GM12892 (cell line): Measurements from ENCODE around the gene UCK1.
A peak's percentile ranks its signal among the peaks of the same experiment; 100 is the strongest.
"Not testable (repeated sequence)": the region's sequence is repeated elsewhere in the genome, so short reads cannot be mapped to it uniquely, and the experiment has no call there.

Experiments used
- DNase-seq: peaks from one replicate; pipeline ENCODE4 v3.0.0; 2011; ENCODE audit not compliant: insufficient read length
- FAIRE-seq: peaks from 2 replicates; lab custom pipeline; 2011; peaks lifted over from hg19 to GRCh38; lab: Jason Lieb, UNC
- POLR2A ChIP-seq: IDR thresholded peaks from 2 replicates; pipeline ENCODE4 v1.6.1; 2011; ENCODE audit warnings: low read depth, low read length, control low read depth
- POLR2AphosphoS5 ChIP-seq: IDR thresholded peaks from 2 replicates; pipeline ENCODE4 v1.6.1; 2011; ENCODE audit warnings: low read depth, low read length, control low read depth
- TAF1 ChIP-seq: IDR thresholded peaks from 2 replicates; pipeline ENCODE4 v1.6.1; 2011; ENCODE audit warnings: low read depth, mild to moderate bottlenecking, control low read depth, low read length, borderline replicate concordance

The UCK1 gene

DNA sequence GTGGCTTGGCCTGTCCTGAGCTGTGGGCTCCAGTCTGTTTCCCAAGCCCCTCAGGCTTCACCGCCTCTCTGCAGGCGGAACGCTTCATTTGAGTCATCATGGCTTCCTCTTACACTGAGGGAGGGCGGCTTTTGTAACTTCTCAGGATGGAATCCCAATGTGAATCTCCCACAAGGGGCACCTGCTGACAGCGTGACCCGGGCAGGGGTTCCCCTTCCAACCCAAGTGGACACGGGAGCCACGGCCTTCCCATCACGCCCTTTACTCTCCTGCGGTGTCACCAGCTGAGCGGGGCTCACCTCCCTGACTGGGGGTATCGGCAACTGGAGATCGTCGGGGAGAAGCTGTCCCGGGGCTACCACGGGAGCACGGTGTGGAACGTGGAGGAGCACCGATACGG lies 12.5 kb downstream of the UCK1 start:
- DNase-seq (no peak), FAIRE-seq (no peak)
- TF ChIP-seq POLR2AphosphoS5, result no peak
- no peak for TF ChIP-seq TAF1
- no peak for TF ChIP-seq POLR2A

DNA sequence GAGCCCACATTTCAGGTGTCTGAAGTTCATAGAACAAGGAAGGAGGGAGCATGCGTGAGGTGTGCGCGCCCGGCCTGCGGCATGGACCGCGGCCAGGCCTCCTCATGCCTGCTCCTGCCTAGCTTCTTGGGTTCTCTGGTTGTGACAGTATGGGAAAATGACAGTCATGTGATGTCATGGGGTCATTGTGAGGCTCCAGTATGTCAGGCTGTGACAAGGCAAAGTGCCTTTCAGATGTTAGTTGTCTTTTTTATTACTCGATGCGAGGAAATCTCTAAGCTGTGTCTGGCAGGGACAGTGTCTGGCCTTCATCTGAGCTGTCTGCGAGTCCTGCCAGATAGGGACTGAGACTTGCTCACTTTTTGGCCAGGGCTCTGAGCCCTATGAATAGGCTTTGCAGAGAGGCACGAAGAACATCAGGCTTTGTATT lies 13.3 kb downstream of the UCK1 start:
- TF ChIP-seq POLR2A (no peak), TAF1 (no peak), POLR2AphosphoS5 (no peak)
- no peak for DNase-seq
- no peak for FAIRE-seq

DNA sequence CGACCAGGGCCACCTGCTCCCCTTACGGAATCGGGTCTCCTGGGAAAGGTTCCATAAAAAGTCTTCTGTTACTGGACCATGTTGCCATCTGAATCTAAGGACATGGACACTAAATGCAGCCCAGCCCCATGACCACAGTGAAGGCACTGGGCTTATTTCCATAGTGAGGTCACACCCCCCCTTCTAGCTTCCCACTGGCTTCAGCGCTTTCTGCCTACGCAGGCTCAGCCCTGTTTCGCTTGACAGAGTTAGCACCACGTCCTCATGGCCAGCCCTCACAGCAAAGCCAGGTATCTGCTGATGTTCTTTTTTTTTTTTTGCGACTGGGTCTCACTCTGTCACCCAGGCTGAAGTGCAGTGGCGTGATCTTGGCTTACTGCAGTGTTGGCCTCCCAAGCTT lies 14.1 kb downstream of the UCK1 start:
- FAIRE-seq (no peak), DNase-seq (no peak)
- TF ChIP-seq TAF1, result no peak

DNA sequence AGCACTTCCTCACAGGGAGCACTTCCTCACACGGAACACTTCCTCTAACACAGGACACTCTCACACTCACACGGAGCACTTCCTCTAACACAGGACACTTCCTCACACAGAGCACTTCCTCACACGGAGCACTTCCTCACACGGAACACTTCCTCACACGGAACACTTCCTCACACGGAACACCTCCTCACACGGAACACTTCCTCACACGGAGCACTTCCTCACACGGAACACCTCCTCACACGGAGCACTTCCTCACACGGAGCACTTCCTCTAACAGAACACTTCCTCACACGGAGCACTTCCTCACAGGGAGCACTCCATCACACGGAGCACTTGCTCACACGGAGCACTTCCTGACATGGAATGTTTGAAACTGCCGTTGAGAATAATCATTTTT lies 15.0 kb downstream of the UCK1 start:
- DNase-seq, result no peak
- peak; percentile 81 for FAIRE-seq
- TF ChIP-seq POLR2AphosphoS5 (no peak), TAF1 (no peak), POLR2A (no peak)

DNA sequence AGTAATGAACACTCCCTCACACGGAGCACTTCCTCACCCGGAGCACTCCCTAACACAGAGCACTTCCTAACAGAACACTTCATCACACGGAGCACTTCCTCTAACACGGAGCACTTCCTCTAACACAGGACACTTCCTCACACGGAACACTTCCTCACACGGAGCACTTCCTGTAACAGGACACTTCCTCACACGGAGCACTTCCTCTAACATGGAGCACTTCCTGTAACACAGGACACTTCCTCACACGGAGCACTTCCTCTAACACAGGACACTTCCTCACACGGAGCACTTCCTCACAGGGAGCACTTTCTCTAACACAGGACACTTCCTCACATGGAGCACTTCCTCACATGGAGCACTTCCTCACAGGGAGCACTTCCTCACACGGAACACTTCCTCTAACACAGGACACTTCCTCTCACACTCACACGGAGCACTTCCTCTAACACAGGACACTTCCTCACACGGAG lies 15.5 kb downstream of the UCK1 start:
- not testable (repeated sequence) for DNase-seq, FAIRE-seq

DNA sequence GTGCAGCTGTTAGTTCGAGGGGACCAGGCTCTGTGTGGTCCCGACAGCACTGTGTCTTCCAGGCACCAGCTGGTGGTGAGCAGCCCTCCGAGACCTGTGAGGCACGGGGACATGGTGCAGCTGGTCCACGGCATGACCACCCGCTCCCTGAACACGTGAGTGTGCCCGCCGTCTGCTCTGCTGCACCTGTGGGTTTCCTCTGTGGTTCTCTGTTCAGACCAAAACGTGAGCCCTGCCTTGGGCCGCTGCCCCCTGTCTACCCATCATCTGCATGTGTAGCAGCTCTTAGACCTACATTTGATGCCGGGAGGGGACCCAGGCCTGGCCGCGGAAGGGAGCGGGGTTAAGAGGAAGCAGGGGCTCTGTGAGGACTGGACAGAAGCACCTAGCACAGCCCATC lies 17.9 kb downstream of the UCK1 start:
- no peak for DNase-seq
- no peak for FAIRE-seq
- TF ChIP-seq TAF1 (no peak), POLR2AphosphoS5 (no peak), POLR2A (no peak)

DNA sequence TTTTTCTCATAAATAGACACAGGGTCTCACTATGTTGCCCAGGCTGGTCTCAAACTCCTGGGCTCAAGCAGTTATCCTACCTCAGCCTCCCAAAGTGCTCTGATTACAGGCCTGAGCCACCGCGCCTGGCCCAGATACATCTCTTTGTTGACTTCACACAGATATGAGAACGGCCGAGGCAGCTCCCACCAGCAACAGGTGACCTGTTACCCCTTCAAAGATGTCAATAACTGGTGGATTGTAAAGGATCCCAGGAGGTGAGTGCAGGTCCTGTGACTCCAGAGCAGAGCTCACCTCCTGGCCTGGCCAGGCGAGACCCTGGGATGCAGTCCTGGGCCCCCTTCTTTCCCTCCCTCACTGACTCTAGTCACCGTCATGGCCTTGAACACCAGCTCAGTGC lies 19.2 kb downstream of the UCK1 start:
- DNase-seq (no peak), FAIRE-seq (no peak)
- TF ChIP-seq POLR2A (no peak), POLR2AphosphoS5 (no peak), TAF1 (no peak)

DNA sequence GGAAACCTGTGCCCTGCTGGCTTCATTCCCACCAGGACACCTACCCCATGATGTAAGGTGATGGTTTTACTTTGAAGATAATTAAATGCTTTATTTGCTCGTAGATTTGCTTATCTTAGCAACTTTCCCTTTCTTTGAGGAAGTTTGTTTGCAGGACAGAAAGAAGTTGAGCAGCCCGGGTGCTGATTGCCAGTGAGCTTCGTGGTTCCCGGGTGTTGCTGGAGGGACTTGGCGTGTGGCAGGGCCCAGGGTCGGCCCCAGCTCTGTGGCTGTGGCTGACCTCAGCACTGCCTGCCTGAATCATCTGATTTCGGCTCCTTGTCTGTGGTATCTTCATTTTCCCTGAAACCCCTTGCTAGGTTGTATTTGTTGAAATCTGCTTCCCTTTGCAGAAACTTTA lies 19.6 kb downstream of the UCK1 start:
- FAIRE-seq, result no peak
- TF ChIP-seq POLR2AphosphoS5 (no peak), POLR2A (no peak), TAF1 (no peak)
- DNase-seq, result no peak

DNA sequence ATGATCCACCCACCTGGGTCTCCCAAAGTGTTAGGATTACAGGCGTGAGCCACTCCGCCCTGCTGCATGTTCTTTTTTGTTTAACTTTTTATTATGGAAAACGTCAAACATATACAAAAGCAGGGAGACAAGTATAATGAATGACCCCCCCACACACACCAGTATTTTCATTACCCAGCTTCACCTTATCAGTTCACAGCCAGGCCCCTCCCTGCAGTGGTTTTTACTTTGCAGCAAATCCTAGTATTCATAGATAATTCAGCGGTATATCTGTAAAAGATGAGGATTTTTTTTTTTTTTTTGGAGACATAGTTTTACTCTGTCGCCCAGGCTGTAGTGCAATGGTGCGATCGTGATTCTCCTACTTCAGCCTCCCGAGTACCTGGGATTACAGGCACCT lies 26.1 kb downstream of the UCK1 start:
- no peak for DNase-seq
- no peak for FAIRE-seq
- TF ChIP-seq POLR2AphosphoS5 (no peak), TAF1 (no peak), POLR2A (no peak)

DNA sequence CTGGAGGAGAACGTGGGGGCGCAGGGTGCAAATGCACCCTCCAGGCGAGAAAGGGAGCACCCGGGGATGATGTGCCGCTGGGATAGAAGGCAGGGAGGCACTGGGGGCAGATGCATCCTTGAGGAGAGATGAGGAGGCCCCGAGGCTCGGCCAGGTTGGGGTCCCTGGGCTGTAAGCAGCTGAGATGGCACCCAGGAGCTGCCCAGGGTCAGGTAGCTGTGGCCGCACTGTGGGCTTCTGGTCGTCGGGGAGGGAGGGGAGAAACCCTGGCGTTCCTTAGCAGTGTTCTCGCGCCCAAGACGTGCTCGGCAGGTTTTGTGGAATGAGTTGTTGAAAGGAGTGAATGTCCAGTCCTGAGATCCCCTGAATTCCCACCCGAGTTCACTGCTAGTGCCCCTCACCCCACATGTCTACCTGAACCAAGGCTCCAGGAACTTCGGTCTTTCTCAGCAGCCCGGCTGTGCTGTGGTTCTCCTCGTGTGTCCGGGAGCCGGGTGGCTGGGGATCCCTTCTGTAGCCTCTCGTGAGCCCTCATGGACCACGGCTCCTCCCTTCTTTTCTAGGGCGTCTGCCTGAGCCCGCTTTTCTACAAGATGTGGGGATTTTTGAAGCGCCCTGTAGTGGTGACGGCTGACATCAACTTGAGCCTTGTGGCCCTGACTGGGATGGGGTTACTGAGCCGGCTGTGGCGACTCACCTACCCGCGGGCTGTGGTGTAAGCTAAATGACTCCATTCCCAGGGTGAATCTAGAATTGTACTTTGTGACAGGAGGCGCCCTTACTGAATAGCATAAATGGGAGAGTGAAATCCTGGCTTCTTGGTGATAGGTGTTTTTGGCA lies 27.2 kb downstream of the UCK1 start:
- peak; percentile 51 for DNase-seq
- TF ChIP-seq POLR2AphosphoS5 (no peak), TAF1 (no peak), POLR2A (no peak)
- no peak for FAIRE-seq

DNA sequence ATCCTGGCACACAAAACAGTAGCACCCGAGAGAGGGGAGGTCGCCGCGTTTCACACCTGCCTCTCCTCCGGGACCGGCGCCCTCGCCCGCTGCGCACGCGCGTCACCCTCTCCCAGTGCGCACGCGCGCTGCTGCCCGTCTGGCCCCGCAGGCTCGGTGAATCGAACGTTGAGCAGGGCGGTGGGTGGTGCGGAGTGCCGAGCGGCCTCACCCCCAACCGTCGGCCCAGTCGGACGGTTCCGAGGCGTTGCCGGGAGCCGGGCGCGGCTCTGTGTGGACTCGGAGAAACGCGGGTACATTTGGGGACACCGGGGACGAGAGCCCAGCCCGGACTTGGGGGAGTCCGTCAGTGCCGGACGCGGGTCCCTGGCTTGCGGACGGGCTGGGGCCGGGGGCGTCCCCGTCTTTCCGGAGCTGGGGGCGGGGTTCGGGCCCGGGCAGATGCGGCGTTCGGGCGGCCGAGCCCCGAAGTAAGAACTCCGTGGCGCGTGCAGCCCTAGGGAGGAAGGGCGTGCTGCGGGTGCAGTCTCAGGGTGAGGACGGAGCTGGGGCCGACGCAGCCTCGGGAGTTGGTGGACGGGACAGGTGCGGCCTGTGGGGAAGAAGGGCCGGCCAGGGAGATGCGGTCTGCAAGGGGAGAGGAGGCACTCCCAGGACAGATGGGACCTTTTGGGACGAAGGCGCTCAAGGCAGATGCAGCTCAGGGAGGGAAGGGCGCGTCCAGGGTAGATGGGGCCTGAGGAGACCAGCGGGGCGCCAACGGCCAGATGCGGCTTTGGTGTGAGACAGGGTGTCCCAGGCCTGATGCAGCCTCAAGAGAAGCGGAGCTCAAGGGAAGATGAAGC lies 28.1 kb downstream of the UCK1 start, which contains the start of gene POMT1:
Gene POMT1 (plus strand): TSS at position 138 of the 845 bp plus-strand sequence. CDS start 1,301 bp downstream, outside the sequence.
- peak; percentile 99 for DNase-seq
- TF ChIP-seq TAF1 (no peak), POLR2A (peak; percentile 68; the same call in 1 of the 2 replicates), POLR2AphosphoS5 (peak; percentile 67)
- peak; percentile 89 for FAIRE-seq
